T-helper 17 cell (primary cell): ENCODE measurements around the gene MERTK. TPM values are rescaled to one million over a fixed set of nuclear protein-coding genes. Genes with fewer than 3 reads are reported as not detected.
"Not testable (repeated sequence)": the region's sequence is repeated elsewhere in the genome, so short reads cannot be mapped to it uniquely, and the experiment has no call there.

Experiments
- ATAC-seq: fragments of 150-1000 bp; cut with Tn5 transposase; 2 replicates; pipeline ENCODE4 v1.10.0; 2021; ENCODE audit warnings: mild to moderate bottlenecking, moderate library complexity
- DNase-seq, 3 donors: peaks; one replicate each; pipeline versions ENCODE4 v3.0.0 to v3.0.0-alpha.2; 2020 to 2021
- H3K9me3 ChIP-seq: one replicate; pipeline ENCODE4 v1.7.0; 2013; ENCODE audit warnings: low read length, mild to moderate bottlenecking; ENCODE audit not compliant: control insufficient read depth, poor library complexity, severe bottlenecking
- H3K27ac Mint-ChIP-seq: one replicate; pipeline ENCODE4 v1.8.0; 2022; ENCODE audit warnings: mild to moderate bottlenecking, moderate library complexity, mixed read lengths
- H3K27me3 Mint-ChIP-seq: one replicate; pipeline ENCODE4 v1.8.0; 2022; ENCODE audit warnings: mixed read lengths
- H3K36me3 Mint-ChIP-seq: one replicate; pipeline ENCODE4 v1.8.0; 2022; ENCODE audit warnings: low read depth, mixed read lengths
- H3K4me1 Mint-ChIP-seq: one replicate; pipeline ENCODE4 v1.8.0; 2022; ENCODE audit warnings: mild to moderate bottlenecking, mixed read lengths
- H3K4me3 Mint-ChIP-seq: one replicate; pipeline ENCODE4 v1.8.0; 2022; ENCODE audit warnings: mild to moderate bottlenecking, moderate library complexity, mixed read lengths
- total RNA-seq, 4 donors: library from RNA in 2 of 4; stranded (reverse) in 2 of 4; gene quantifications; one replicate each; pipeline ENCODE4 v1.2.3 and lab custom pipeline; 2022 to 2026

MERTK gene
- total RNA-seq, 2 donors from 2014 or later, result 0.12 to 0.13 TPM

- no peak for DNase-seq
- peaks cover 2% of the 10 kb centered on the region for H3K36me3 Mint-ChIP-seq
- no peaks in the 10 kb centered on the region for H3K9me3 ChIP-seq
- peak overlapping the region; percentile 16 for H3K27ac Mint-ChIP-seq
- H3K4me1 Mint-ChIP-seq, result peaks cover 2% of the 10 kb centered on the region
- H3K4me3 Mint-ChIP-seq, result no peak overlapping the region
- peaks cover 27% of the 10 kb centered on the region for H3K27me3 Mint-ChIP-seq
- ATAC-seq, result no peak
Observed at GRCh38 chr2:111919365-111919764, 21.0 kb downstream of the MERTK start.

- DNase-seq, result no peak
- Mint-ChIP-seq H3K4me3 (no peak overlapping the region), H3K27me3 (peaks cover 27% of the 10 kb centered on the region), H3K27ac (no peak overlapping the region), H3K4me1 (peaks cover 2% of the 10 kb centered on the region), H3K36me3 (peaks cover 2% of the 10 kb centered on the region)
- ATAC-seq, result no peak
- no peaks in the 10 kb centered on the region for H3K9me3 ChIP-seq
Observed at GRCh38 chr2:111919794-111920608, 21.6 kb downstream of the MERTK start.

- no peak for DNase-seq
- no peaks in the 10 kb centered on the region for H3K36me3 Mint-ChIP-seq
Observed at GRCh38 chr2:111923276-111923804, 24.9 kb downstream of the MERTK start.

GRCh38 chr2:111924617-111925107 is 26.3 kb downstream of the MERTK start:
- H3K9me3 ChIP-seq, result no peaks in the 10 kb centered on the region
- Mint-ChIP-seq H3K4me1 (no peaks in the 10 kb centered on the region), H3K36me3 (no peaks in the 10 kb centered on the region), H3K27me3 (peaks cover 14% of the 10 kb centered on the region), H3K27ac (no peak overlapping the region), H3K4me3 (no peak overlapping the region)
- ATAC-seq, result no peak
- no peak for DNase-seq

More at GRCh38 chr2:111923276-111923804, 24.9 kb downstream of the MERTK start:
- H3K9me3 ChIP-seq, result no peaks in the 10 kb centered on the region
- Mint-ChIP-seq H3K4me1 (peaks cover 2% of the 10 kb centered on the region), H3K27me3 (peaks cover 22% of the 10 kb centered on the region), H3K27ac (no peak overlapping the region), H3K4me3 (no peak overlapping the region)
- no peak for ATAC-seq

- H3K27ac Mint-ChIP-seq, result no peak overlapping the region
- no peak overlapping the region for H3K4me3 Mint-ChIP-seq
- H3K36me3 Mint-ChIP-seq, result no peaks in the 10 kb centered on the region
- peaks cover 14% of the 10 kb centered on the region for H3K27me3 Mint-ChIP-seq
- ATAC-seq (no peak), DNase-seq (no peak)
- H3K9me3 ChIP-seq, result no peaks in the 10 kb centered on the region
- H3K4me1 Mint-ChIP-seq, result peaks cover 8% of the 10 kb centered on the region
Observed at GRCh38 chr2:111927723-111928122, 29.3 kb downstream of the MERTK start.

- Mint-ChIP-seq H3K27ac (no peak overlapping the region), H3K4me1 (peaks cover 9% of the 10 kb centered on the region), H3K27me3 (peaks cover 19% of the 10 kb centered on the region), H3K36me3 (no peaks in the 10 kb centered on the region), H3K4me3 (no peak overlapping the region)
- no peak for ATAC-seq
- no peak for DNase-seq
- no peaks in the 10 kb centered on the region for H3K9me3 ChIP-seq
Observed at GRCh38 chr2:111930409-111930808, 32.0 kb downstream of the MERTK start.

GRCh38 chr2:111930875-111931274 is 32.5 kb downstream of the MERTK start:
- peaks cover 19% of the 10 kb centered on the region for H3K27me3 Mint-ChIP-seq
- no peaks in the 10 kb centered on the region for H3K9me3 ChIP-seq
- H3K4me1 Mint-ChIP-seq, result peaks cover 9% of the 10 kb centered on the region
- no peaks in the 10 kb centered on the region for H3K36me3 Mint-ChIP-seq
- no peak overlapping the region for H3K4me3 Mint-ChIP-seq
- H3K27ac Mint-ChIP-seq, result no peak overlapping the region
- DNase-seq (no peak), ATAC-seq (peak; percentile 36)

GRCh38 chr2:111932841-111933291 is 34.5 kb downstream of the MERTK start:
- no peaks in the 10 kb centered on the region for H3K9me3 ChIP-seq
- Mint-ChIP-seq H3K4me1 (peaks cover 9% of the 10 kb centered on the region), H3K36me3 (no peaks in the 10 kb centered on the region), H3K27me3 (peaks cover 19% of the 10 kb centered on the region), H3K4me3 (no peak overlapping the region), H3K27ac (no peak overlapping the region)
- no peak for ATAC-seq
- DNase-seq, result no peak

- H3K27me3 Mint-ChIP-seq, result peaks cover 27% of the 10 kb centered on the region
- H3K27ac Mint-ChIP-seq, H3K4me3 Mint-ChIP-seq, ATAC-seq, DNase-seq, H3K9me3 ChIP-seq, H3K4me1 Mint-ChIP-seq, H3K36me3 Mint-ChIP-seq: not testable (repeated sequence)
Observed at GRCh38 chr2:111933900-111934299, 35.5 kb downstream of the MERTK start.

- Mint-ChIP-seq H3K36me3 (no peaks in the 10 kb centered on the region), H3K27ac (no peak overlapping the region), H3K4me1 (peaks cover 3% of the 10 kb centered on the region), H3K27me3 (peaks cover 45% of the 10 kb centered on the region), H3K4me3 (no peak overlapping the region)
- no peaks in the 10 kb centered on the region for H3K9me3 ChIP-seq
- DNase-seq (no peak), ATAC-seq (no peak)
Observed at GRCh38 chr2:111936881-111937280, 38.5 kb downstream of the MERTK start.

GRCh38 chr2:111938392-111938791 is 40.0 kb downstream of the MERTK start:
- no peak overlapping the region for H3K4me3 Mint-ChIP-seq
- no peak overlapping the region for H3K27ac Mint-ChIP-seq
- ATAC-seq (no peak), DNase-seq (no peak)
- H3K27me3 Mint-ChIP-seq, result peaks cover 46% of the 10 kb centered on the region
- no peaks in the 10 kb centered on the region for H3K4me1 Mint-ChIP-seq
- no peaks in the 10 kb centered on the region for H3K9me3 ChIP-seq
- H3K36me3 Mint-ChIP-seq, result no peaks in the 10 kb centered on the region

GRCh38 chr2:111940333-111941196 is 42.2 kb downstream of the MERTK start:
- DNase-seq (no peak), ATAC-seq (no peak)
- no peak overlapping the region for H3K4me3 Mint-ChIP-seq
- H3K27me3 Mint-ChIP-seq, result peaks cover 34% of the 10 kb centered on the region
- no peaks in the 10 kb centered on the region for H3K36me3 Mint-ChIP-seq
- no peak overlapping the region for H3K27ac Mint-ChIP-seq
- no peaks in the 10 kb centered on the region for H3K4me1 Mint-ChIP-seq
- H3K9me3 ChIP-seq, result no peaks in the 10 kb centered on the region

- DNase-seq, result no peak
- H3K27me3 Mint-ChIP-seq, result peaks cover 34% of the 10 kb centered on the region
- H3K4me3 Mint-ChIP-seq, result no peak overlapping the region
- no peak for ATAC-seq
- H3K4me1 Mint-ChIP-seq, result no peaks in the 10 kb centered on the region
- no peak overlapping the region for H3K27ac Mint-ChIP-seq
- no peaks in the 10 kb centered on the region for H3K36me3 Mint-ChIP-seq
- H3K9me3 ChIP-seq, result no peaks in the 10 kb centered on the region
Observed at GRCh38 chr2:111941531-111941930, 43.1 kb downstream of the MERTK start.
